Measurements from ENCODE around the gene PABPC1L.

Gene PABPC1L

DNA sequence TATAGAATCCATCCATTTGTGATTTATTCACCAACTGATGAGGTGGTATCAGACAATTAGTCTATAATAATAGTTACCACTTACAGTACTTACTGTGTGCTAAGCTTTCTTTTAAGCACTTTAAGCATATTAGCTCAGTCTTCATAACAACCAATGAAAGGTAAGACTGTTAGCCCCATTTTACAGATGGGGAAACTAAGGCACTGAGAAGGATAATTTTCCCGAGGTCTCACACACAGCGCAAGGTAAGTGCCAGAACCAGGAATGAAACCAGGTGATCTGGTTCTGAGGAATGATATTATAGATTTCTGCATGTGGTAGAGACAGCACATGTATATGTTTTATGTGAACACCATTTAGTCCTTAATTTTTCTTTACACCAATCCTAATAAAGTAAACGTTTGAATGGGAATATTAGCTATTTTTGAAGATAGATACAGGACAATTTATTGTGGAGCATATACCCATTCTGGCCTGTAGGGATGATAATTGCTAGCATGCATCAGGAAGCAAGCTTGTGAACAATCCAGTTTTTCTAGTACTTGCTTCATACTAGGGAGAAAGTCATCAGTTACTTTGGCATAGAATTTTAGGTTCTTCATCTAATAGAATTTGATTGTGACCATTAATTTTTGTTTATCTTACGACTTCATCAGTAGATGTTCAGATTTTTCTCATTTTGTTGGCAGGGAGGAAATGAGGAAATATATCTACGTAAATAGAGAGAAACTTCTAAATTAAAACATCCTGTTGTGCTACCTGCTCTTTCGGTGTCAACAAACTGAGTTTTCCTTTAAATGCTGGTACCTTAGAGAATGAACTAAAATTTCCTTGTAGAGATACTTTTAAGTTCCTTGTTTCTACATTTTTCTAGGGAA lies 21.4 kb upstream of the PABPC1L start:
- TF ChIP-seq CTCF (conservative IDR thresholded peaks at IDR 0.05; ENCODE audit: low read depth, low read length) = peak; percentile 28
- H3K4me3 ChIP-seq (ENCODE audit: low read length) = no peak overlapping the region
- no peak for DNase-seq (ENCODE audit: low read depth)

DNA sequence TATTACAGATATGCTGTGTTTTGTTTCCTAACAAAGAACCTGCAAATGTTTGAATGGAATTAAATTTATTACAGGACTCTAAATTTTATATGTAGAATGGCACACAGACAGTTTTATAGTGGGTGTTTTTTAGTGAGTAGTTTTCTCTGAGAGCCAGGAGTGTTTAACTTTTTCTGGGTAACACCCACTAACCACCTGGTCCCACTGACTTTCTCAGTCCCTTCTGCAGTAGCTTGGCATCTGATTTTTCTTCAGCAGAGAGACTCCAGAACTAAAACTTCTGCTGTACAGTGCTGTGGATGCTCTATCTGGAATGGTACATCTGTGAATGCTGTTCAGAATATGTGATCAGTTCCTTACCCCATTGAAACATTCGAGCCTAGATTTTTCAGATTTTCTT lies 18.0 kb upstream of the PABPC1L start:
- no peak for TF ChIP-seq CTCF (conservative IDR thresholded peaks at IDR 0.05; ENCODE audit: low read depth, low read length)

GRCh38 chr20:44894959-44895358 lies 14.9 kb upstream of the PABPC1L start:
- no peak for DNase-seq (ENCODE audit: low read depth)
- no peak overlapping the region for H3K4me3 ChIP-seq (ENCODE audit: low read length)
- no peak for TF ChIP-seq CTCF (conservative IDR thresholded peaks at IDR 0.05; ENCODE audit: low read depth, low read length)

More for the DNA sequence above, 18.0 kb upstream of the PABPC1L start:
- no peak overlapping the region for H3K4me3 ChIP-seq (ENCODE audit: low read length)
- no peak for DNase-seq (ENCODE audit: low read depth)

DNA sequence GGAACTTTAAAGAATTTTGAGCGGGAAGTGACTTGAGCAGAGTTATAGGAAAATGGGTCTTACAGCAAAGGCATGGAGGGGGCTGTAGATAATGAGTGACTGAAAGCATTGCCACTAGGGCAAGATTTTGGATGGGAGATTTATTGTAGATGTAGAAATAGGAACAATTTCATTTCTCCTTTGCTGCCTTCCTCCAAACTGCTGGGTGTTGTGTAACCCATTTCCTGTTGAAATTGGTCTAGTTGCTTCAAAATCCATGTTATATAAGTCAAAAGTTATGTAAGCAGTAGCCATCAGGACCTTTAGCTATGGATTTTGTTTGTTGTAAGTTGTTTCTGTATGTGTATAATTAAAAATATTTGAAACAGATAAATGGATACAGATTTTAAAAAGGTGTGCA lies 13.3 kb upstream of the PABPC1L start:
- no peak for DNase-seq (ENCODE audit: low read depth)
- H3K4me3 ChIP-seq (ENCODE audit: low read length) = no peak overlapping the region
- TF ChIP-seq CTCF (conservative IDR thresholded peaks at IDR 0.05; ENCODE audit: low read depth, low read length) = no peak

GRCh38 chr20:44897133-44897532 lies 12.7 kb upstream of the PABPC1L start:
- no peak for DNase-seq (ENCODE audit: low read depth)
- H3K4me3 ChIP-seq (ENCODE audit: low read length) = no peak overlapping the region
- no peak for TF ChIP-seq CTCF (conservative IDR thresholded peaks at IDR 0.05; ENCODE audit: low read depth, low read length)

DNA sequence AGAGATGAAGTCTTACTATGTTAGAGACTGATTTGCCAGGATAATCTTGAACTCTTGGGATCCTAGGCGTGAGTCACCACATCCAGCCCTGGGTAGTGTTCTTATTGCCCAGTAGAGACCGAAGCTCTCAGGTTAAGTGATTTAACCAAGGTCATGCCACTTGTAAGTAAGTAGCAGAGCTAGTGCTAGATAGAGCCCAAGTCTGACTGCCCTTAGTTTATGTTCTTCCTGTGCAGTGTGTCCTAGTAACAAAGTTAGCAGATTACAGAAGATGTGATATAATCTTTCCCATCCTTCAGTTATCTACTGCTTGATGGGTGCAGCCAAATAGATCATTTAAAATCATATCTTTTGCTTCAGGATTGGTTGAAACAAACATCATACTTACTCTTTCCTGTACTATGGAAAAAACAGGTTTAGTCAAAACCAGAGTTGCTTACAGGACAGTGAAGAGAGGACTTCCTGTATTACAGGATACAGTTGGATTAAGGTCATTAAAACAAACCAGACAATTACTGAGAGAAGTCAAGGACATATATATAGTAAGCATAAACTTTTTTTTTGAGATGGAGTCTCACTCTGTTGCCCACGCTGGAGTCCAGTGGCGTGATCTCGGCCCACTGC lies 9.5 kb upstream of the PABPC1L start:
- TF ChIP-seq CTCF (conservative IDR thresholded peaks at IDR 0.05; ENCODE audit: low read depth, low read length) = no peak
- no peak overlapping the region for H3K4me3 ChIP-seq (ENCODE audit: low read length)
- DNase-seq (ENCODE audit: low read depth) = no peak

GRCh38 chr20:44901974-44902373 lies 7.9 kb upstream of the PABPC1L start:
- no peak for DNase-seq (ENCODE audit: low read depth)
- no peak overlapping the region for H3K4me3 ChIP-seq (ENCODE audit: low read length)
- no peak for TF ChIP-seq CTCF (conservative IDR thresholded peaks at IDR 0.05; ENCODE audit: low read depth, low read length)

Data from retinal pigment epithelial cell (primary cell).